ENCODE data around the gene MAN2B1.

The MAN2B1 gene

GRCh38 chr19:12676928-12677327 is 10.4 kb upstream of the MAN2B1 start:
- H3K27me3 ChIP-seq (ENCODE audit: low read depth, low read length): no peaks in the 10 kb centered on the region
- peaks cover 26% of the 10 kb centered on the region for H3K79me2 ChIP-seq (ENCODE audit: low read length)
- H3K27ac ChIP-seq (ENCODE audit: low read length): no peak overlapping the region
- no peak overlapping the region for H3K9ac ChIP-seq (ENCODE audit: low read length)
- H3K36me3 ChIP-seq (replicated peaks; ENCODE audit: low read depth, low read length): peaks cover 55% of the 10 kb centered on the region
- no peak overlapping the region for H3K4me2 ChIP-seq (ENCODE audit: low read length)
- H3K9me3 ChIP-seq (ENCODE audit: insufficient read depth, low read length): no peaks in the 10 kb centered on the region
- peaks cover 10% of the 10 kb centered on the region; the same call in 1 of the 2 replicates for H4K20me1 ChIP-seq (ENCODE audit: insufficient read depth, low read length)
- TF ChIP-seq CTCF (IDR thresholded peaks at IDR 0.05; ENCODE audit: low read depth, low read length) (no peak), EZH2phosphoT487 (IDR thresholded peaks at IDR 0.05; ENCODE audit: low read depth) (no peak)
- peaks cover 5% of the 10 kb centered on the region; the same call in 1 of the 2 replicates for H3K4me1 ChIP-seq (ENCODE audit: low read length)
- no peak overlapping the region for H2AFZ ChIP-seq (ENCODE audit: low read depth, low read length)
- no peak overlapping the region for H3K4me3 ChIP-seq (ENCODE audit: low read length)

DNA sequence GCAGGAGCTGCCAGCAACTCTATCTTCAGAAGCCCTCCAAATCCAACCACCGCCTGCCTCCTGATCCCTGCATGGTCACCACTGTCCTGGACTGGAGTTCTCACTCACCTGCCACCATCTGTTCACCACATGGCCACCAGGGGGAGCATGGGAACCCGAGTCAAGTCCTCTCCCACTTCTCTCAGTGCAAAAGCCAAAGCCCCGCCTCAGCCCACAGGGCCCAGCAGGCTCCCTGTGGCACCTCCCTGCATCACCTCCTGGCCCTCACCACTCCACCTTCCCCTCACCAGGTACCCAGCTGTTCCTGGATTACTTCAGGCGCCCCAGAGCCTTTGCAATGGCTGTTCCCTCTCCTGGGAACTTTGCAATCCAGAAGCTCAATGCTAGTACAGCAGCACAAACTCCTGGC is 9.8 kb upstream of the MAN2B1 start:
- TF ChIP-seq CTCF (IDR thresholded peaks at IDR 0.05; ENCODE audit: low read depth, low read length) (peak; percentile 88), EZH2phosphoT487 (IDR thresholded peaks at IDR 0.05; ENCODE audit: low read depth) (no peak)
- Histone ChIP-seq H3K4me2 (ENCODE audit: low read length) (no peak overlapping the region), H3K4me3 (ENCODE audit: low read length) (no peak overlapping the region), H3K4me1 (ENCODE audit: low read length) (peaks cover 5% of the 10 kb centered on the region; the same call in 1 of the 2 replicates), H3K27me3 (ENCODE audit: low read depth, low read length) (no peaks in the 10 kb centered on the region), H2AFZ (ENCODE audit: low read depth, low read length) (no peak overlapping the region), H3K36me3 (replicated peaks; ENCODE audit: low read depth, low read length) (peaks cover 55% of the 10 kb centered on the region), H4K20me1 (ENCODE audit: insufficient read depth, low read length) (peaks cover 10% of the 10 kb centered on the region; the same call in 1 of the 2 replicates), H3K9me3 (ENCODE audit: insufficient read depth, low read length) (no peaks in the 10 kb centered on the region), H3K79me2 (ENCODE audit: low read length) (peaks cover 26% of the 10 kb centered on the region), H3K27ac (ENCODE audit: low read length) (no peak overlapping the region), H3K9ac (ENCODE audit: low read length) (no peak overlapping the region)

GRCh38 chr19:12675940-12676339 is 9.4 kb upstream of the MAN2B1 start:
- Histone ChIP-seq H3K27me3 (ENCODE audit: low read depth, low read length) (no peaks in the 10 kb centered on the region), H3K79me2 (ENCODE audit: low read length) (peaks cover 25% of the 10 kb centered on the region), H4K20me1 (ENCODE audit: insufficient read depth, low read length) (peaks cover 10% of the 10 kb centered on the region; the same call in 1 of the 2 replicates), H3K4me2 (ENCODE audit: low read length) (no peak overlapping the region), H3K27ac (ENCODE audit: low read length) (no peak overlapping the region), H3K9ac (ENCODE audit: low read length) (no peak overlapping the region), H3K36me3 (replicated peaks; ENCODE audit: low read depth, low read length) (peaks cover 55% of the 10 kb centered on the region), H3K4me3 (ENCODE audit: low read length) (no peak overlapping the region), H3K9me3 (ENCODE audit: insufficient read depth, low read length) (no peaks in the 10 kb centered on the region), H3K4me1 (ENCODE audit: low read length) (peaks cover 5% of the 10 kb centered on the region; the same call in 1 of the 2 replicates), H2AFZ (ENCODE audit: low read depth, low read length) (no peak overlapping the region)
- TF ChIP-seq EZH2phosphoT487 (IDR thresholded peaks at IDR 0.05; ENCODE audit: low read depth): no peak

DNA sequence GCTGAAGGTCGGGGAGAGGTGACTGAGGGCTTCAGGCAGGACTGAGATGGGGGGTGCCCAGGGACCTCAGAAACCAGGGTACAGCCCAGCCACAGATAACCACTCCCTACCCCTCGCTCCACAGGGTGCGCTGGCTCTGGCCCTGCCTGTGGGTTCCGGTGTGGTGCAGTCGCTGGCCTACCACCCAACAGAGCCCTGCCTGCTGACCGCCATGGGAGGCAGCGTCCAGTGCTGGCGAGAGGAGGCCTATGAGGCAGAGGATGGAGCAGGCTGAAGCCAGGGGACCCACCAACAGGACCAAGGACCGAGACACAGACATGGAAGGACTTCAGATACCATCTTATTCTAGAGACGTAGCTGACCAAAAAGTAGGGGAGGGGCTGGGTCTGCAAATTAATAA is 8.9 kb upstream of the MAN2B1 start:
- no peak overlapping the region for H3K4me3 ChIP-seq (ENCODE audit: low read length)
- H3K79me2 ChIP-seq (ENCODE audit: low read length): peaks cover 25% of the 10 kb centered on the region
- no peak overlapping the region for H3K9ac ChIP-seq (ENCODE audit: low read length)
- H3K27ac ChIP-seq (ENCODE audit: low read length): no peak overlapping the region
- H2AFZ ChIP-seq (ENCODE audit: low read depth, low read length): no peak overlapping the region
- peaks cover 10% of the 10 kb centered on the region; the same call in 1 of the 2 replicates for H4K20me1 ChIP-seq (ENCODE audit: insufficient read depth, low read length)
- peaks cover 55% of the 10 kb centered on the region for H3K36me3 ChIP-seq (replicated peaks; ENCODE audit: low read depth, low read length)
- H3K4me2 ChIP-seq (ENCODE audit: low read length): no peak overlapping the region
- no peaks in the 10 kb centered on the region for H3K27me3 ChIP-seq (ENCODE audit: low read depth, low read length)
- TF ChIP-seq EZH2phosphoT487 (IDR thresholded peaks at IDR 0.05; ENCODE audit: low read depth): no peak
- TF ChIP-seq CTCF (IDR thresholded peaks at IDR 0.05; ENCODE audit: low read depth, low read length): no peak
- peaks cover 8% of the 10 kb centered on the region for H3K4me1 ChIP-seq (ENCODE audit: low read length)
- no peaks in the 10 kb centered on the region for H3K9me3 ChIP-seq (ENCODE audit: insufficient read depth, low read length)
